ENCODE measurements around the gene SNUPN.
A peak's percentile ranks its signal among the peaks of the same experiment; 100 is the strongest.

The SNUPN gene

GRCh38 chr15:75578948-75579920 lies 46.3 kb downstream of the SNUPN start, which contains the start of gene PTPN9:
PTPN9 (minus strand) TSS chr15:75579315; CDS start chr15:75578776, 539 bp downstream.
- peak; percentile 85 for DNase-seq (ENCODE audit: extremely low spot score)
- POLR2A ChIA-PET: interaction anchor here (0.6 to 2.7 kb wide), 10 partner anchors 9 to 210 kb away, joined by 3 to 51 read pairs (median 4); partner anchors contain the start of genes IMP3, MAN2C1, SIN3A and SNX33

GRCh38 chr15:75578173-75578947 lies 47.2 kb downstream of the SNUPN start:
- ChIA-PET POLR2A (interaction anchor here (1.0 to 2.7 kb wide), 10 partner anchors 11 to 211 kb away, joined by 3 to 51 read pairs (median 6); partner anchors contain the start of genes IMP3, MAN2C1, SIN3A and SNUPN), CTCF (interaction anchor here (0.7 to 1.1 kb wide), 5 partner anchors 14 to 145 kb away, joined by 3 to 4 read pairs (median 4); no protein-coding TSS in a partner anchor)
- TF ChIP-seq FOXM1 (IDR thresholded peaks at IDR 0.05; ENCODE audit: borderline replicate concordance): no peak
- TF ChIP-seq LEF1 (IDR thresholded peaks at IDR 0.05; ENCODE audit: borderline replicate concordance): 0 out of 2 replicates have a peak, but pooled peaks have one; percentile 42
- peak; percentile 40 for DNase-seq (ENCODE audit: extremely low spot score)

More at GRCh38 chr15:75578948-75579920, 46.3 kb downstream of the SNUPN start, which contains the start of gene PTPN9:
- CTCF ChIA-PET: interaction anchor here (0.7 to 1.1 kb wide), 3 partner anchors 70 to 200 kb away, joined by 3 to 4 read pairs (median 3); no protein-coding TSS in a partner anchor
- TF ChIP-seq FOXM1 (IDR thresholded peaks at IDR 0.05; ENCODE audit: borderline replicate concordance) (0 out of 2 replicates have a peak, but pooled peaks have one; percentile 9), ZNF384 (IDR thresholded peaks at IDR 0.05) (no peak), FOXK2 (IDR thresholded peaks at IDR 0.05) (no peak), ELF4 (IDR thresholded peaks at IDR 0.05) (no peak), FOXA1 (IDR thresholded peaks at IDR 0.05) (no peak), HDGF (IDR thresholded peaks at IDR 0.05; ENCODE audit: borderline replicate concordance) (no peak), SUZ12 (IDR thresholded peaks at IDR 0.05) (no peak), NFRKB (IDR thresholded peaks at IDR 0.05) (no peak)

- ChIA-PET CTCF (interaction anchor here (0.6 to 0.9 kb wide), 4 partner anchors 13 to 125 kb away, joined by 3 to 4 read pairs (median 4); no protein-coding TSS in a partner anchor), POLR2A (interaction anchor here (1.0 to 2.7 kb wide), 4 partner anchors 48 to 210 kb away, joined by 4 to 51 read pairs (median 6); partner anchors contain the start of genes IMP3, MAN2C1, SIN3A and SNUPN)
- no peak for DNase-seq (ENCODE audit: extremely low spot score)
- TF ChIP-seq SP1 (IDR thresholded peaks at IDR 0.05) (no peak), FOXK2 (IDR thresholded peaks at IDR 0.05) (no peak), TARDBP (IDR thresholded peaks at IDR 0.05) (no peak), ELF4 (IDR thresholded peaks at IDR 0.05) (no peak), FOXM1 (IDR thresholded peaks at IDR 0.05; ENCODE audit: borderline replicate concordance) (no peak), CTBP1 (IDR thresholded peaks at IDR 0.05; ENCODE audit: borderline replicate concordance) (no peak), ARNT (IDR thresholded peaks at IDR 0.05) (no peak), NFRKB (IDR thresholded peaks at IDR 0.05) (no peak), L3MBTL2 (conservative IDR thresholded peaks at IDR 0.05) (no peak), FOXA1 (IDR thresholded peaks at IDR 0.05) (no peak)
These were observed 47.9 kb downstream of the SNUPN start for GRCh38 chr15:75577401-75578172.

DNA sequence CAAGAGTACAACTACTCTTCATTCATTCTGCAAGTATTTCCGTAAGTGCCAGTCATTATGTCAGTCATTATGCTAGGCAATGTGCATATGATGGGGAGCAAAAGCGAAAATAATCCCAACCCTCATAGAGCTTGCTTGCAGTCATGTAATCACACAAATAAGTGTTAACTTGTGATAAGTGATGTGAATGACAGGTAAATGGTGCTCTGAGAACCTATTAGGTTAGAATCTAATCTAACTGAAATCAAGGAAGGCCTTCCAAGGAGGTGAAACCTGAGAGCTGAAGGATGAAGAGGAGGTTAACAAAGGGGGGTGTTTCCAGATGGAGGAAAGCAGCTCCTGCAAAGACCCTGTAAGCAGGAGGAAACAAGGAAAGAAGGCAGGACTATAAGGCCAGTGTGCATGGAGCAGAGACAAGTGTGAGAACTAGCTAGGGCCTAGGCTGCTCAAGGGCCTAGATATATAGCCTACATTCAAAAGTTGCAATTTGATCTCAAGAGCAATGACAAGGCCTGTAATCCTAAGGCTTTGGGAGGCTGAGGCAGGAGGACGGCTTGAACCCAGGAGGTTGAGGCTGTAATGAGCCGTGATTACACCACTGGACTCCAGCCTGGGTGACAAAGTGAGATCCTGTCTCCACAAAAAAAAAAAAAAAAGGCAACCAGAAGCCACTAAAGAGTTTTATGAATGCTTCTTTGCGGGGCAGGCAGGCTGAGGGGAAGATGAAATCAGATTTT lies 51.7 kb downstream of the SNUPN start:
- POLR2A ChIA-PET: interaction anchor here (0.8 to 1.9 kb wide), 2 partner anchors 120 to 205 kb away, joined by 3 to 6 read pairs; partner anchors contain the start of gene MAN2C1
- no peak for DNase-seq (ENCODE audit: extremely low spot score)
- TF ChIP-seq HDGF (IDR thresholded peaks at IDR 0.05; ENCODE audit: borderline replicate concordance) (no peak), LEF1 (IDR thresholded peaks at IDR 0.05; ENCODE audit: borderline replicate concordance) (no peak), NFRKB (IDR thresholded peaks at IDR 0.05) (no peak), ELF4 (IDR thresholded peaks at IDR 0.05) (no peak)
- TF ChIP-seq, protein P1, sequence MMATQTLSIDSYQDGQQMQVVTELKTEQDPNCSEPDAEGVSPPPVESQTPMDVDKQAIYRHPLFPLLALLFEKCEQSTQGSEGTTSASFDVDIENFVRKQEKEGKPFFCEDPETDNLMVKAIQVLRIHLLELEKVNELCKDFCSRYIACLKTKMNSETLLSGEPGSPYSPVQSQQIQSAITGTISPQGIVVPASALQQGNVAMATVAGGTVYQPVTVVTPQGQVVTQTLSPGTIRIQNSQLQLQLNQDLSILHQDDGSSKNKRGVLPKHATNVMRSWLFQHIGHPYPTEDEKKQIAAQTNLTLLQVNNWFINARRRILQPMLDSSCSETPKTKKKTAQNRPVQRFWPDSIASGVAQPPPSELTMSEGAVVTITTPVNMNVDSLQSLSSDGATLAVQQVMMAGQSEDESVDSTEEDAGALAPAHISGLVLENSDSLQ (IDR thresholded peaks at IDR 0.05): peak; percentile 61

GRCh38 chr15:75570126-75570845 lies 55.2 kb downstream of the SNUPN start:
- DNase-seq (ENCODE audit: extremely low spot score): no peak
- ChIA-PET CTCF (interaction anchor here (0.7 kb wide), 1 partner anchor 22 kb away, joined by 8 read pairs; no protein-coding TSS in a partner anchor), POLR2A (interaction anchor here (1.5 kb wide), 1 partner anchor 9 kb away, joined by 3 read pairs; no protein-coding TSS in a partner anchor)
- TF ChIP-seq SUZ12 (IDR thresholded peaks at IDR 0.05): no peak
- TF ChIP-seq, protein P1 (IDR thresholded peaks at IDR 0.05): peak; percentile 77

More for the DNA sequence above, 51.7 kb downstream of the SNUPN start:
- CTCF ChIA-PET: no interaction called here
